DND-41 (cell line): ENCODE data around the gene UBA52.

Experiments used
- CTCF ChIP-seq: IDR thresholded peaks from 2 replicates; pipeline ENCODE4 v1.5.1; 2012; ENCODE audit warnings: borderline replicate concordance, low read length, moderate library complexity, mild to moderate bottlenecking; ENCODE audit not compliant: poor library complexity, severe bottlenecking; ENCODE audit errors: extremely low read depth
- EZH2 ChIP-seq: IDR thresholded peaks from 3 replicates; pipeline ENCODE4 v1.6.1; 2012; ENCODE audit warnings: borderline replicate concordance, low read depth, mild to moderate bottlenecking, moderate library complexity, low read length, inconsistent platforms; ENCODE audit not compliant: severe bottlenecking

GRCh38 chr19:18612051-18612771, 40.6 kb downstream of the UBA52 start:
- TF ChIP-seq CTCF (no peak), EZH2 (no peak)
